PC-9 (cell line): ENCODE data around the gene ZNF441.

Experiments used
- EZH2 ChIP-seq: fragments of 200-600 bp; sonication (generic); IDR thresholded peaks from 2 replicates; pipeline ENCODE4 v1.8.0; 2017; ENCODE audit warnings: antibody characterized with exemption, low read depth
- TF ChIP-seq, protein P1 (sequence below): fragments of 200-600 bp; sonication (generic); conservative IDR thresholded peaks from 2 replicates; pipeline ENCODE4 v1.6.1; 2017; ENCODE audit warnings: mixed run types, antibody characterized with exemption, mild to moderate bottlenecking, moderate library complexity

GRCh38 chr19:11736696-11737095 lies 30.1 kb upstream of the ZNF441 start:
- TF ChIP-seq EZH2 = no peak
- TF ChIP-seq, protein P1, sequence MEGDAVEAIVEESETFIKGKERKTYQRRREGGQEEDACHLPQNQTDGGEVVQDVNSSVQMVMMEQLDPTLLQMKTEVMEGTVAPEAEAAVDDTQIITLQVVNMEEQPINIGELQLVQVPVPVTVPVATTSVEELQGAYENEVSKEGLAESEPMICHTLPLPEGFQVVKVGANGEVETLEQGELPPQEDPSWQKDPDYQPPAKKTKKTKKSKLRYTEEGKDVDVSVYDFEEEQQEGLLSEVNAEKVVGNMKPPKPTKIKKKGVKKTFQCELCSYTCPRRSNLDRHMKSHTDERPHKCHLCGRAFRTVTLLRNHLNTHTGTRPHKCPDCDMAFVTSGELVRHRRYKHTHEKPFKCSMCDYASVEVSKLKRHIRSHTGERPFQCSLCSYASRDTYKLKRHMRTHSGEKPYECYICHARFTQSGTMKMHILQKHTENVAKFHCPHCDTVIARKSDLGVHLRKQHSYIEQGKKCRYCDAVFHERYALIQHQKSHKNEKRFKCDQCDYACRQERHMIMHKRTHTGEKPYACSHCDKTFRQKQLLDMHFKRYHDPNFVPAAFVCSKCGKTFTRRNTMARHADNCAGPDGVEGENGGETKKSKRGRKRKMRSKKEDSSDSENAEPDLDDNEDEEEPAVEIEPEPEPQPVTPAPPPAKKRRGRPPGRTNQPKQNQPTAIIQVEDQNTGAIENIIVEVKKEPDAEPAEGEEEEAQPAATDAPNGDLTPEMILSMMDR = no peak
